Lung microvascular endothelial cell (primary cell): ENCODE data around the gene CALY. TPM values are rescaled to one million over a fixed set of nuclear protein-coding genes. Genes with fewer than 3 reads are reported as not detected.
"Not testable (repeated sequence)": the region's sequence is repeated elsewhere in the genome, so short reads cannot be mapped to it uniquely, and the experiment has no call there.

Experiments
- DNase-seq, 2 donors: peaks; one replicate each; pipeline versions ENCODE4 v3.0.0 to v3.0.0-alpha.2; 2010; ENCODE audit warnings: low read depth in 2 of 2
- total RNA-seq: library from RNA; depleted of rRNA; stranded (reverse); fragments of >200 nt; gene quantifications from 2 replicates; pipeline ENCODE4 v1.2.1, GENCODE V29; 2014

CALY gene
- total RNA-seq, 1 donor from 2014 or later = not detected

GRCh38 chr10:133329491-133330202, 7.0 kb downstream of the CALY start:
- DNase-seq = peak; percentile 78 to 87

GRCh38 chr10:133328358-133329343, 8.0 kb downstream of the CALY start:
- no peak for DNase-seq

GRCh38 chr10:133327651-133328357, 8.9 kb downstream of the CALY start:
- DNase-seq = no peak

- no peak for DNase-seq
These were observed 9.7 kb downstream of the CALY start for GRCh38 chr10:133326745-133327650.

GRCh38 chr10:133326223-133326551, 10.5 kb downstream of the CALY start:
- no peak for DNase-seq

- no peak for DNase-seq
These were observed 11.1 kb downstream of the CALY start for GRCh38 chr10:133325440-133326222.

- DNase-seq = no peak
These were observed 11.8 kb downstream of the CALY start for GRCh38 chr10:133324857-133325260.

- DNase-seq = peak; percentile 27 to 66
These were observed 12.4 kb downstream of the CALY start for GRCh38 chr10:133324198-133324792.

GRCh38 chr10:133322064-133322709, 14.5 kb downstream of the CALY start:
- not testable (repeated sequence) for DNase-seq

- not testable (repeated sequence) for DNase-seq
These were observed 15.8 kb downstream of the CALY start for GRCh38 chr10:133320852-133321422.

- DNase-seq = peak; percentile 59 to 64
These were observed 18.1 kb downstream of the CALY start for GRCh38 chr10:133318494-133319127.

- DNase-seq = no peak
These were observed 20.0 kb downstream of the CALY start for GRCh38 chr10:133316732-133317131.

- no peak for DNase-seq
These were observed 20.4 kb downstream of the CALY start for GRCh38 chr10:133316266-133316665.

- no peak for DNase-seq
These were observed 20.8 kb downstream of the CALY start for GRCh38 chr10:133315847-133316246.

- DNase-seq = no peak
These were observed 21.8 kb downstream of the CALY start for GRCh38 chr10:133314911-133315310.

- DNase-seq = no peak
These were observed 23.5 kb downstream of the CALY start for GRCh38 chr10:133313192-133313591.

GRCh38 chr10:133312769-133313145, 23.9 kb downstream of the CALY start:
- DNase-seq = no peak

- no peak for DNase-seq
These were observed 24.5 kb downstream of the CALY start for GRCh38 chr10:133312016-133312768.
